HEK293 (cell line): ENCODE results near the gene ALG12.

Source experiments
- KLF10 ChIP-seq: fragments of 450-650 bp; IDR thresholded peaks from 2 replicates; pipeline ENCODE4 v1.5.1; 2018; ENCODE audit warnings: missing biosample characterization, mild to moderate bottlenecking, missing genetic modification characterization
- ZBTB1 ChIP-seq: fragments of 450-650 bp; formaldehyde crosslinking; IDR thresholded peaks from 2 replicates; pipeline ENCODE4 v1.5.1; 2016; ENCODE audit warnings: missing biosample characterization, missing genetic modification characterization
- ZBTB17 ChIP-seq: fragments of 450-650 bp; formaldehyde crosslinking; IDR thresholded peaks from 2 replicates; pipeline ENCODE4 v1.5.1; 2016; ENCODE audit warnings: missing biosample characterization, missing genetic modification characterization
- ZNF121 ChIP-seq: fragments of 450-650 bp; formaldehyde crosslinking; IDR thresholded peaks from 2 replicates; pipeline ENCODE4 v1.5.1; 2016; ENCODE audit warnings: missing biosample characterization, missing genetic modification characterization
- TF ChIP-seq, protein P1 (sequence below): fragments of 450-650 bp; formaldehyde crosslinking; IDR thresholded peaks from 2 replicates; pipeline ENCODE4 v1.5.1; 2016; ENCODE audit warnings: missing biosample characterization, missing genetic modification characterization
- TF ChIP-seq, protein P2 (sequence below): fragments of 450-650 bp; formaldehyde crosslinking; IDR thresholded peaks from 2 replicates; pipeline ENCODE4 v1.5.1; 2016; ENCODE audit warnings: missing biosample characterization, missing genetic modification characterization, low read depth

DNA sequence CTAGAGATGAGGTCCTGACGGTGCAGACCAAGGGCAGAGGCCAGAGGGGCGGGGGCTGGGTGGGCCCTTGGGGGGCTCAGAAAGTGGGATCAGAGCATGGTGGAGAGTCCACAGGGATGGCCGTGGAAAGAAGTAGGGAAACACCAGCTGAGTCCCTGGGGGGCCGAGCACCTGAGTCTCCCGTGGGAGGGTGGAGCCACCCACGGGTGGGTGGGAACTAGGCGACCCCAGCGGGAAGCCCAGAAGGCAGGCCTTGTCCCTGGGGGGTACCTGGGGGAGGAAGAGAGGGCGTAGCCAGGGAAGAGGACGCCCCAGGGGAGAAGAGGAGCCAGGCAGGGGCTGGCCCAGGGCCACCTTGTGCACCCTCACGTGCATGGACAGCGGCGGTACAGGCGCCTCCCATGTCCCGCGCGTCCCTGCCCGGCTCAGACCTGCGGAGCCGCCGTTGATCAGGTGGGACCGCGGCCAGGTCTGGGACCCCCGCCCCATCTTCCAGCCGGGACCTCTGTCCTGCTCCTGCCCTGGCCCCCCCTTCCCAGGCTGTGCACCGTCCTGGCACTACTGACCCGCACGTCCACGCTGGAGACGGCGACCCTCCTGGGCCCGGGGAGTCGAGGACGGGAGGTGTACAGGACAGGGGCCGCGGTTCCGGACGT is 10.4 kb upstream of the ALG12 start:
- TF ChIP-seq, protein P1, sequence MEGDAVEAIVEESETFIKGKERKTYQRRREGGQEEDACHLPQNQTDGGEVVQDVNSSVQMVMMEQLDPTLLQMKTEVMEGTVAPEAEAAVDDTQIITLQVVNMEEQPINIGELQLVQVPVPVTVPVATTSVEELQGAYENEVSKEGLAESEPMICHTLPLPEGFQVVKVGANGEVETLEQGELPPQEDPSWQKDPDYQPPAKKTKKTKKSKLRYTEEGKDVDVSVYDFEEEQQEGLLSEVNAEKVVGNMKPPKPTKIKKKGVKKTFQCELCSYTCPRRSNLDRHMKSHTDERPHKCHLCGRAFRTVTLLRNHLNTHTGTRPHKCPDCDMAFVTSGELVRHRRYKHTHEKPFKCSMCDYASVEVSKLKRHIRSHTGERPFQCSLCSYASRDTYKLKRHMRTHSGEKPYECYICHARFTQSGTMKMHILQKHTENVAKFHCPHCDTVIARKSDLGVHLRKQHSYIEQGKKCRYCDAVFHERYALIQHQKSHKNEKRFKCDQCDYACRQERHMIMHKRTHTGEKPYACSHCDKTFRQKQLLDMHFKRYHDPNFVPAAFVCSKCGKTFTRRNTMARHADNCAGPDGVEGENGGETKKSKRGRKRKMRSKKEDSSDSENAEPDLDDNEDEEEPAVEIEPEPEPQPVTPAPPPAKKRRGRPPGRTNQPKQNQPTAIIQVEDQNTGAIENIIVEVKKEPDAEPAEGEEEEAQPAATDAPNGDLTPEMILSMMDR (tag by site-specific recombination) = no peak
- no peak for TF ChIP-seq KLF10
- TF ChIP-seq ZBTB17 (tag by site-specific recombination) = no peak
- TF ChIP-seq, protein P2, sequence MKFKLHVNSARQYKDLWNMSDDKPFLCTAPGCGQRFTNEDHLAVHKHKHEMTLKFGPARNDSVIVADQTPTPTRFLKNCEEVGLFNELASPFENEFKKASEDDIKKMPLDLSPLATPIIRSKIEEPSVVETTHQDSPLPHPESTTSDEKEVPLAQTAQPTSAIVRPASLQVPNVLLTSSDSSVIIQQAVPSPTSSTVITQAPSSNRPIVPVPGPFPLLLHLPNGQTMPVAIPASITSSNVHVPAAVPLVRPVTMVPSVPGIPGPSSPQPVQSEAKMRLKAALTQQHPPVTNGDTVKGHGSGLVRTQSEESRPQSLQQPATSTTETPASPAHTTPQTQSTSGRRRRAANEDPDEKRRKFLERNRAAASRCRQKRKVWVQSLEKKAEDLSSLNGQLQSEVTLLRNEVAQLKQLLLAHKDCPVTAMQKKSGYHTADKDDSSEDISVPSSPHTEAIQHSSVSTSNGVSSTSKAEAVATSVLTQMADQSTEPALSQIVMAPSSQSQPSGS = no peak
- TF ChIP-seq ZBTB1 (tag by site-specific recombination) = no peak
- no peak for TF ChIP-seq ZNF121 (tag by site-specific recombination)
